Esophagus muscularis mucosa (tissue), 4 donors: ENCODE results near the gene IFT43. TPM values are rescaled to one million over a fixed set of nuclear protein-coding genes. Genes with fewer than 3 reads are reported as not detected.
A peak's percentile ranks its signal among the peaks of the same experiment; 100 is the strongest.

Source experiments
- DNase-seq: peaks from one replicate; pipeline ENCODE4 v3.0.0-alpha.2; 2017; ENCODE audit errors: extremely low spot score
- H3K27ac ChIP-seq, 4 donors: fragments of 200-600 bp; sonication (generic); replicated peaks in 1 of 4; 1 replicate in 3 of 4; 2 replicates in 1 of 4; pipeline ENCODE4 v1.5.1; 2016 to 2019; ENCODE audit warnings: mild to moderate bottlenecking in 1 of 4
- H3K27me3 ChIP-seq, 4 donors: fragments of 200-600 bp; sonication (generic); one replicate each; pipeline versions ENCODE4 v1.5.1 to v1.6.0; 2016 to 2019
- H3K36me3 ChIP-seq, 4 donors: fragments of 200-600 bp; sonication (generic); one replicate each; pipeline ENCODE4 v1.5.1; 2016 to 2019
- H3K4me1 ChIP-seq, 4 donors: fragments of 200-600 bp; sonication (generic); one replicate each; pipeline ENCODE4 v1.5.1; 2016 to 2019
- H3K4me3 ChIP-seq, 4 donors: fragments of 200-600 bp; sonication (generic); 1 replicate in 2 of 4; 2 replicates in 2 of 4; pipeline ENCODE4 v1.5.1; 2016 to 2019; ENCODE audit warnings: mild to moderate bottlenecking in 4 of 4, moderate library complexity in 1 of 4
- H3K9me3 ChIP-seq, 4 donors: fragments of 200-600 bp; sonication (generic); 1 replicate in 3 of 4; 2 replicates in 1 of 4; pipeline ENCODE4 v1.5.1; 2016 to 2019
- EP300 ChIP-seq: sonication (generic); formaldehyde crosslinking; IDR thresholded peaks from one replicate; pipeline ENCODE4 v1.6.1; 2017; ENCODE audit warnings: antibody characterized with exemption
- POLR2A ChIP-seq: fragments of 450-650 bp; IDR thresholded peaks from one replicate; pipeline ENCODE4 v1.6.1; 2017; ENCODE audit warnings: antibody characterized with exemption, moderate library complexity, mild to moderate bottlenecking, low read depth
- POLR2AphosphoS5 ChIP-seq, 2 donors: sonication (generic); formaldehyde crosslinking; IDR thresholded peaks; one replicate each; pipeline ENCODE4 v1.6.1; 2017; ENCODE audit warnings: antibody characterized with exemption in 2 of 2
- WGBS: methylation state at CpG from one replicate; pipeline ENCODE4 v1.1.5; 2018; 5-methylcytosine and 5-hydroxymethylcytosine counted together
- intact Hi-C: fragments of 100-400 bp; cut with DNase I; formaldehyde crosslinking; loops from one replicate; pipeline ENCODE4 v1.15.1; 2023
- total RNA-seq, 4 donors: library from RNA; depleted of rRNA; stranded (reverse); fragments of >200 nt; gene quantifications; one replicate each; pipeline versions ENCODE4 v1.1.0 to v1.2.1, GENCODE V29; 2016
- TF ChIP-seq, protein P1 (sequence below), 3 experiments: fragments of 200-600 bp in 2 of 3; fragments of 450-650 bp in 1 of 3; sonication (generic) in 2 of 3; IDR thresholded peaks; one replicate each; pipeline ENCODE4 v1.5.1; 2017 to 2019; ENCODE audit warnings: antibody characterized with exemption in 3 of 3, mild to moderate bottlenecking in 2 of 3, moderate library complexity in 1 of 3

IFT43 gene
- total RNA-seq, 4 donors from 2014 or later: 36.7 to 51.0 (median 42.3) TPM

GRCh38 chr14:76022991-76023390 lies 37.4 kb downstream of the IFT43 start:
- Histone ChIP-seq H3K27me3 (no peaks in the 10 kb centered on the region), H3K4me3 (no peak overlapping the region), H3K9me3 (no peaks in the 10 kb centered on the region), H3K4me1 (peaks cover 0 to 6% (median 0%) of the 10 kb centered on the region in 4 donors), H3K36me3 (peaks cover 0 to 38% (median 20%) of the 10 kb centered on the region in 4 donors), H3K27ac (no peak overlapping the region)
- intact Hi-C loops: no loop called here
- TF ChIP-seq, protein P1, sequence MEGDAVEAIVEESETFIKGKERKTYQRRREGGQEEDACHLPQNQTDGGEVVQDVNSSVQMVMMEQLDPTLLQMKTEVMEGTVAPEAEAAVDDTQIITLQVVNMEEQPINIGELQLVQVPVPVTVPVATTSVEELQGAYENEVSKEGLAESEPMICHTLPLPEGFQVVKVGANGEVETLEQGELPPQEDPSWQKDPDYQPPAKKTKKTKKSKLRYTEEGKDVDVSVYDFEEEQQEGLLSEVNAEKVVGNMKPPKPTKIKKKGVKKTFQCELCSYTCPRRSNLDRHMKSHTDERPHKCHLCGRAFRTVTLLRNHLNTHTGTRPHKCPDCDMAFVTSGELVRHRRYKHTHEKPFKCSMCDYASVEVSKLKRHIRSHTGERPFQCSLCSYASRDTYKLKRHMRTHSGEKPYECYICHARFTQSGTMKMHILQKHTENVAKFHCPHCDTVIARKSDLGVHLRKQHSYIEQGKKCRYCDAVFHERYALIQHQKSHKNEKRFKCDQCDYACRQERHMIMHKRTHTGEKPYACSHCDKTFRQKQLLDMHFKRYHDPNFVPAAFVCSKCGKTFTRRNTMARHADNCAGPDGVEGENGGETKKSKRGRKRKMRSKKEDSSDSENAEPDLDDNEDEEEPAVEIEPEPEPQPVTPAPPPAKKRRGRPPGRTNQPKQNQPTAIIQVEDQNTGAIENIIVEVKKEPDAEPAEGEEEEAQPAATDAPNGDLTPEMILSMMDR (IDR thresholded peaks at IDR 0.05): no peak
- TF ChIP-seq POLR2A: no peak
- no peak for TF ChIP-seq POLR2AphosphoS5 (IDR thresholded peaks at IDR 0.05)
- TF ChIP-seq EP300: no peak
- DNase-seq: no peak
- WGBS: 100% methylated on average over 2 of the region's 2 CpGs

DNA sequence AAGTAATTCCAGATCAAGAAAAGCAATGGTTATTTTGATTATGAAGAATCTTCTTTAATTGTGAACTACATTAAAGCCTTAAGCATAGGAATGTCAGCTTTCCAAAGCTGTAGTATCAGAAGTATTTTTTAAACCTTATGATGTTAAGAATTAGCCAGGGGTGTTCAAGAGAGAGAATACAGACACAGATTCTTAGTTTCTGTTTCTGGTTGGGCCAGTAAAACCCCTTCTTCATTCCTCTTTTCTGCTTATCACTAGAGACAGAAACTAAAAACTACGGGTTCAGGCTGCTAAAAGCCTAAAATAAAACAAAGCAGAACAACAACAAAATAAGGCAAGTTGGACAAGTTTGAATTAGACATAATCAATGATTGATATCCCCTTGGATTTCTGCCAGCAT lies 38.2 kb downstream of the IFT43 start:
- DNase-seq: no peak
- no peak overlapping the region for H3K4me3 ChIP-seq
- H3K36me3 ChIP-seq: peaks cover 0 to 40% (median 19%) of the 10 kb centered on the region in 4 donors
- intact Hi-C loops: no loop called here
- no peaks in the 10 kb centered on the region for H3K9me3 ChIP-seq
- H3K4me1 ChIP-seq: peaks cover 0 to 6% (median 0%) of the 10 kb centered on the region in 4 donors
- H3K27me3 ChIP-seq: no peaks in the 10 kb centered on the region
- H3K27ac ChIP-seq: no peak overlapping the region
- TF ChIP-seq EP300: no peak
- TF ChIP-seq POLR2AphosphoS5 (IDR thresholded peaks at IDR 0.05): no peak
- TF ChIP-seq, protein P1 (IDR thresholded peaks at IDR 0.05): no peak
- TF ChIP-seq POLR2A: no peak
- 79% methylated on average over 1 of the region's 1 CpG for WGBS

DNA sequence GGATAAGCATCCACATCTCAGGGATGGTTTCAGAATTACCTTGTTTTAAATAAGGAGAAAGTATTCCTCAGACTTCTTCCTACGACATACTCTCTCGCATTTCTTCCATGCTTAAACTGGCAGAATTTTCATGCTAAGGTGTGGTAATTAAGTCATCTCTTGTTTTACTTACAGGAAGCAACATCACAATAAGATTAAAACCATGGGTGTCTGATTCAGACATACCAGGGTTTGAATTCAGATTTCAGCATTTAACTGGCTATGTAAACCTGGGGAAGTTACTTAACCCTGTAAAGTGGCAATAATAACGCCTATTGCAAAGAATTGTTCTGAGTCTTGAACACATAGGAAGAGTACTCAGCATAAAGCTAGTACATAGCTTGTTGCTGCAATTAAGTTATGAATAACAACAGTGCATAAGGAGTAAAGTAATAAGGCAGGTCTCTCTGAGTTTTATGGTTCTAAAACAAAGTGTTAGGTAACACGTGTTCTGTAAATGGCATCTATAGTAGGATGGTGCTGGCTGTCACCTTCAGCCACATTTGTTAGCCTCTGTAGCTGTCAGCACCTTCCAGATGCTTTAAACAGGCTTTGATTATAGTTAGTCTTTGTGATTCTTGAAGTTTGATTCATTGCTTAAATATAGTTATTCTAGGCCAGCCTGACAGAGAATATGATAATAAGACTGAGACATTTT lies 38.8 kb downstream of the IFT43 start:
- Histone ChIP-seq H3K27me3 (no peaks in the 10 kb centered on the region), H3K4me3 (no peak overlapping the region), H3K27ac (no peak overlapping the region), H3K4me1 (peaks cover 0 to 6% (median 0%) of the 10 kb centered on the region in 4 donors), H3K36me3 (peaks cover 0 to 40% (median 16%) of the 10 kb centered on the region in 4 donors), H3K9me3 (no peaks in the 10 kb centered on the region)
- no peak for DNase-seq
- WGBS: 86% methylated on average over 4 of the region's 4 CpGs
- TF ChIP-seq, protein P1 (IDR thresholded peaks at IDR 0.05): no peak
- TF ChIP-seq EP300 (no peak), POLR2A (no peak), POLR2AphosphoS5 (IDR thresholded peaks at IDR 0.05) (no peak)
- intact Hi-C loops: no loop called here

DNA sequence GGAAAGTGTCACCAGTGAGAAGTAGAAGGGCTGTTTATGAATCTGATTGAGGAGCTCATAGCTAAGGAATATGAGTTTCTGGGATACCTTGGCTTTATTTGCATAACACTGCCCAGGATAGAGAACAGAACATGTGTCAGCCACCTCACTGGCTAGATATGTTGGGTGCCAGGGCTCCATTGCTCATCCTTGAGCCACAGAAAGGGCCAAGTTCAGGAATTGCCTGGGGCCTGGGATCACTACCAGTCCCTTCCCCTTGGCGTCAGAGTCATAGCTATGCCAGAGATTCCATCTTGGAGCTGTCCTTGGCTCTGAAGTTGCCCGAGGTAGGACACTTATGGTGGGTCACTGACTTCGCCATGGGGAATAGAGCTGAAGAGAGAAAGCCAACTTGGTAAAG lies 49.0 kb downstream of the IFT43 start:
- TF ChIP-seq EP300 (no peak), POLR2A (no peak), POLR2AphosphoS5 (IDR thresholded peaks at IDR 0.05) (no peak)
- TF ChIP-seq, protein P1 (IDR thresholded peaks at IDR 0.05): no peak
- H3K36me3 ChIP-seq: peaks cover 0 to 32% (median 23%) of the 10 kb centered on the region in 4 donors
- 93% methylated on average over 3 of the region's 3 CpGs for WGBS
- no peaks in the 10 kb centered on the region for H3K9me3 ChIP-seq
- no peaks in the 10 kb centered on the region for H3K27me3 ChIP-seq
- H3K4me1 ChIP-seq: no peaks in the 10 kb centered on the region
- DNase-seq: peak; percentile 53
- H3K27ac ChIP-seq: no peak overlapping the region
- no peak overlapping the region for H3K4me3 ChIP-seq
- intact Hi-C loops: no loop called here

DNA sequence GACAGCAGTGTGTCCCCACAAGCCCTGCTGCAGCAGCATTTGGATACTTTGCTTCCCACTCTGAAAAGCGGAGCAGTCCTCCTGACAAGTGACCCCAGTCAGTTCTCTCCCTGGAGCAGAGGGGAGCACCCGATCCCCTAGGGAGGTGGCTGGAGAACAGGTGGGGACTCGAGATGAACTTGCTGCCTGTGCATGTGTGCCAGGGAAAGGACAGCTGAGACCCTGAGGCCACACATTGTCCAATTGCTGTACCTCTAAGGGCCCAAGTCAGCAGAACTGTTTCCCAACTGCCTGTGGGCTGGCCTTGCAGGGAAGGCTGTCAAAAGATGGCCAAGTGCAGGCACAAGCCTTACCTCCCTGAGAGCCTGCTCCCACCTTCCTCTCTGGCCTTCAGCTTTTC lies 55.1 kb downstream of the IFT43 start:
- Histone ChIP-seq H3K27ac (no peak overlapping the region), H3K27me3 (no peaks in the 10 kb centered on the region), H3K36me3 (peaks cover 0 to 17% (median 9%) of the 10 kb centered on the region in 4 donors), H3K4me3 (no peak overlapping the region), H3K9me3 (no peaks in the 10 kb centered on the region), H3K4me1 (no peaks in the 10 kb centered on the region)
- intact Hi-C loops: no loop called here
- TF ChIP-seq EP300 (no peak), POLR2A (no peak), POLR2AphosphoS5 (IDR thresholded peaks at IDR 0.05) (no peak)
- TF ChIP-seq, protein P1 (IDR thresholded peaks at IDR 0.05): no peak
- peak; percentile 88 for DNase-seq
- WGBS: 89% methylated on average over 3 of the region's 3 CpGs
